Cardiac septum (tissue), 1 donor: ENCODE measurements around the gene KCNC1. TPM values are rescaled to one million over a fixed set of nuclear protein-coding genes. Genes with fewer than 3 reads are reported as not detected.

Source experiments
- total RNA-seq: library from RNA; stranded (reverse); fragmentation: NEBNext Ultra II Directional; extraction: Animal tissue kit (Norgen Biotek cat#: 25700); gene quantifications from one replicate; pipeline ENCODE4 v1.2.1, GENCODE V29; 2021
- donor health status: DM: no; HTN: no; CAD: no.

The KCNC1 gene
- total RNA-seq, 1 donor from 2014 or later: 0.05 TPM

Other genes starting within 250 kb of the KCNC1 start
- not detected for gene USH1C, start 190.4 kb upstream of the KCNC1 start, total RNA-seq
- not detected for gene OTOG, start 187.5 kb upstream of the KCNC1 start, total RNA-seq
- gene MYOD1, start 15.2 kb upstream of the KCNC1 start, total RNA-seq: not detected